ENCODE measurements around the gene ATG2B. TPM values are rescaled to one million over a fixed set of nuclear protein-coding genes. Genes with fewer than 3 reads are reported as not detected.

The ATG2B gene
- total and polyA plus RNA-seq, 2 of the 4 experiments (the other 2 are of a cell fraction) = 6.9 to 22.0 TPM

GRCh38 chr14:96260341-96260821 lies 102.8 kb downstream of the ATG2B start:
- no TSS peak for BruUV-seq (replicated peaks)
- TF ChIP-seq RAD21 (IDR thresholded peaks at IDR 0.05; ENCODE audit: low read length) (no peak), MXI1 (IDR thresholded peaks at IDR 0.05; ENCODE audit: borderline replicate concordance, low read depth, low read length) (peak; percentile 83; the same call in 1 of the 2 replicates), FOS (IDR thresholded peaks at IDR 0.05; ENCODE audit: low read depth, low read length) (0 out of 2 replicates have a peak, but pooled peaks have one; percentile 6), CEBPB (IDR thresholded peaks at IDR 0.05; ENCODE audit: low read depth, low read length) (peak; percentile 75)

More at GRCh38 chr14:96260341-96260821, 102.8 kb downstream of the ATG2B start:
- Histone ChIP-seq H3K18ac (ENCODE audit: low read depth, low read length) (0 out of 2 replicates have a peak overlapping the region, but pooled peaks have one; percentile 4), H4K91ac (ENCODE audit: insufficient read depth, low read depth, low read length) (peak overlapping the region; percentile 26; the same call in 1 of the 2 replicates), H3K9ac (ENCODE audit: low read depth, low read length) (no peak overlapping the region), H3K4me3 (ENCODE audit: insufficient read depth, low read depth, low read length) (no peak overlapping the region), H4K20me1 (ENCODE audit: insufficient read depth, low read length) (peaks cover 29% of the 10 kb centered on the region), H3K56ac (ENCODE audit: extremely low read depth, insufficient read depth, low read length) (peak overlapping the region; percentile 51; the same call in 1 of the 2 replicates), H4K8ac (ENCODE audit: low read depth in 2 of 2, low read length in 2 of 2) (peak overlapping the region in 1 of 2 experiments; percentile 34; a peak in 2 of 4 replicates), H3K27me3 (ENCODE audit: control insufficient read depth, insufficient read depth, low read length) (no peaks in the 10 kb centered on the region), H4K5ac (ENCODE audit: low read depth, low read length) (no peak overlapping the region), H3K4ac (ENCODE audit: low read depth, low read length) (peak overlapping the region; percentile 64; the same call in 1 of the 2 replicates), H2AFZ (replicated peaks; ENCODE audit: low read length, poor library complexity) (no peak overlapping the region), H2BK120ac (ENCODE audit: low read depth, low read length) (peak overlapping the region; percentile 47), H2AK5ac (ENCODE audit: low read depth, low read length) (0 out of 2 replicates have a peak overlapping the region, but pooled peaks have one; percentile 47), H2BK15ac (ENCODE audit: low read depth, low read length) (peak overlapping the region; percentile 55; the same call in 1 of the 3 replicates), H2BK5ac (ENCODE audit: low read depth, low read length, poor library complexity, severe bottlenecking) (peak overlapping the region; percentile 86), H3K9me1 (ENCODE audit: insufficient read depth, low read length) (peaks cover 11% of the 10 kb centered on the region), H3K79me1 (ENCODE audit: low read depth in 1 of 2, low read length in 2 of 2) (peaks cover 22 to 63% of the 10 kb centered on the region in 2 experiments; a peak in 3 of 4 replicates), H3K4me2 (ENCODE audit: low read depth, low read length) (peak overlapping the region; percentile 40; the same call in 1 of the 2 replicates), H2BK20ac (ENCODE audit: low read depth, low read length) (0 out of 2 replicates have a peak overlapping the region, but pooled peaks have one; percentile 72), H3K23ac (ENCODE audit: low read depth, low read length) (peak overlapping the region; percentile 63; the same call in 1 of the 2 replicates), H3K14ac (replicated peaks; ENCODE audit: low read depth, low read length) (peak overlapping the region; percentile 23; the same call in 1 of the 2 replicates), H3K9me3 (ENCODE audit: control insufficient read depth, insufficient read depth, low read length) (peaks cover 5% of the 10 kb centered on the region), H2AK9ac (replicated peaks; ENCODE audit: low read depth, low read length, poor library complexity) (peak overlapping the region; percentile 2), H3K36me3 (ENCODE audit: control insufficient read depth, insufficient read depth, low read length) (peaks cover 51% of the 10 kb centered on the region), H3K4me1 (ENCODE audit: control insufficient read depth, insufficient read depth, low read length) (peaks cover 30% of the 10 kb centered on the region), H3K27ac (ENCODE audit: insufficient read depth, low read length) (peak overlapping the region; percentile 88; the same call in 1 of the 2 replicates)
- intact Hi-C loops (cut with micrococcal nuclease) (loop anchor here (10.0 kb wide), 1 partner anchor 726 kb away; the partner anchor contains the start of gene GLRX5), in situ Hi-C loops (cut with MboI; ENCODE audit: low sequenced_read_pairs) (loop anchor here (25.0 kb wide), 1 partner anchor 723 kb away; the partner anchor contains the start of gene GLRX5), dilution Hi-C loops (cut with HindIII; ENCODE audit: low sequenced_read_pairs, unreplicated experiment) (no loop called here)
- ChIA-PET CTCF (interaction anchor here (0.7 to 1.2 kb wide), 3 partner anchors 15 to 162 kb away, joined by 3 to 4 read pairs (median 4); no protein-coding TSS in a partner anchor), POLR2A (ENCODE audit: unreplicated experiment) (interaction anchor here (0.6 to 0.9 kb wide), 2 partner anchors 115 to 123 kb away, joined by 3 to 4 read pairs; no protein-coding TSS in a partner anchor)
- peak; percentile 31 for ATAC-seq (ENCODE audit: low read depth)
- WGBS, 2 experiments (ENCODE audit: extremely low coverage in 2 of 2, insufficient read length in 1 of 2) = 10% methylated on average over 1 of the region's 2 CpGs; no CpG with 5 or more reads in 1 of the 2 experiments
- peak; percentile 77 for DNase-seq

Data from IMR-90 (cell line).